Activated T-cell treated with anti-CD3 and anti-CD28 coated beads for 48 hours (primary cell): Measurements from ENCODE around the gene CCT5.
"Not testable (repeated sequence)": the region's sequence is repeated elsewhere in the genome, so short reads cannot be mapped to it uniquely, and the experiment has no call there.

Source experiments
- DNase-seq: peaks from one replicate; pipeline ENCODE4 v3.0.0-alpha.2; 2020; ENCODE audit warnings: low read depth

The CCT5 gene

DNA sequence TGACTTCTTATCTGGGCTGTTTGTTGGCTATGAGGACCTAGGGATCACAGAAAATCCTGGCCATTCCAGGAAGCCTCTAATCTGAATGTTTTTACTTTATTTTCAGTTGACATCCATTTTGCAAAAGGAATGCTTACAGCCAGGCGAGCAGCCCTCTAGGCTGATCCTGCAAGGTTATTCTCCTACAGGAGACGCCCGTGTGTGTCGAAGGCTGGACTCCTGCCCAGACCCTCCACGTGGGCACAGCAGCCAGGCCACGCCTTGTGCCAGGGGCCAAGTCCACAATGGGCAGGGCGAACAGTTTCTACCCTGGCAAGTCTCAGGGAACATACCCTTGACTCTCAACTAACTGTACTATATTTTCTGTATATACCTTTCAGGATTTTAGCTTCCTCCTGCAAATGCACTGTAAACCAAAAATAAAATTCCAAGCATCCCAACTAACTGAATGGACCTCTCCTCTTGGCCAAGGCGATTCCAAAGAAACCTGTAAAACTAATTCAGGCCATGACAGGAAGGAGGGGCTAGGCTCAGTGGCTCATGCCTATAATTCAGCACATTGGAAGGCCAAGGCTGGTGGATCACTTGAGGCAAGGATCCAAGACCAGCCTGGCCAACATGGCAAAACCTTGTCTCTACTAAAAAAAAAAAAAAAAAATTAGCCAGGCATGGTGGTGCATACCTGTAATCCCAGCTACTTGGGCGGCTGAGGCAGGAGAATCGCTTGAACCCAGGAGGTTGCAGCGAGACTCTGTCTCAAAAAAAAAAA, 51.9 kb downstream of the CCT5 start:
- no peak for DNase-seq

DNA sequence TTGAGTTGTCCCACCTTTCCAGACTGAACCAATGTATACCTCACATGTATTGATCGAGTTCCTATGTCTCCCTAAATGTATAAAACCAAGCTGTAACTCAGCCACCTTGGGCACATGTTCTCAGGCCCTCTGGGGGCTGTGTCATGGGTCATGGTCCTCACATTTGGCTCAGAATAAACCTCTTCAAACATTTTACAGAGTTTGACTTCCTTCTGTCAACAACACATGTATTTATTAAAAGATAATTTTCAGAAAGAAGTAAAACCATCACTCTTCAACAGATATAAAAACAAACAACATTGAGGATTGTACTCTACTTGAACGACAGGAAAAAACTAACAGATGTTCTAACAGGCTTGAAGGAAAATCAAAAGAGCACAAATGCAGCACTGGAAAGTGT, 53.1 kb downstream of the CCT5 start:
- no peak for DNase-seq

DNA sequence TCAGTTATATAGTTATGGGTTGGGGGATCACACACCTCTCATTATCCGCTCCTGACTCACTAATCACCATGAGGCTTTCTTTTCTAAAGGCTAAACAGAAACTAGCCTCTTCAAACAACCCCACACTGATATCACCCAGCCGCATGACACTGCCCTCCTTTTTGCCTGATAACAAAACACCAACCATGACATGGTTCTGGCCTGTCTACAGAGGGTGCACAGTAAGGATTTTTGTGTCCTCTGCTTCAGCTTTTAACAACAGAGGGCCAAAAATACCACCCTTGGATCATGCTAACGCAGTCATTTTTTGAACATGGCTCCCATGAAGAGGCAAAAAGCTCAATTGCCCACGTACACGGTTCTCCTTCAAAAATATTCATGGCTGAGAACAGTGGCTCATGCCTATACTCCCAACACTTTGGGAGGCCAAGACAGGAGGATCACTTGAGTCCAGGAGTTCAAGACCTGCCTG, 53.7 kb downstream of the CCT5 start:
- DNase-seq = no peak

DNA sequence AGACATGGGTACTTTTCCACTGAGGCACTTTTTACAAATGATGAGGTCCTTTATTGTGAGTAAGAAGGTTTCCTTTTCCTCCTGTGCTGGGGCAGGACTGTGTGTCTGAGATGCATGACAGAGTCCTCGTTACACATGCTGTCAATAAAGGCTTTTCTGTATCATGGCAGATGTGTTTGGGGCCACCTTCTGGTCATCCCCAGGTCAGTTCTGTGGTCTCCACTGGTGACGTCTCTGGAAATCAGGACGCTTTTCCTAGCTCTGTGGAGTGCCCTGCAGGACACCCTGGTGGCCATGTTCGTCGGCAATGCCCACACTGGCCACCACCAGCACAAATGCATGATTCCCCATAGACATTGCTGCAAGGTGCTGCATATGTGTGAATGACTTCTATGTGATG, 54.9 kb downstream of the CCT5 start:
- DNase-seq = no peak

DNA sequence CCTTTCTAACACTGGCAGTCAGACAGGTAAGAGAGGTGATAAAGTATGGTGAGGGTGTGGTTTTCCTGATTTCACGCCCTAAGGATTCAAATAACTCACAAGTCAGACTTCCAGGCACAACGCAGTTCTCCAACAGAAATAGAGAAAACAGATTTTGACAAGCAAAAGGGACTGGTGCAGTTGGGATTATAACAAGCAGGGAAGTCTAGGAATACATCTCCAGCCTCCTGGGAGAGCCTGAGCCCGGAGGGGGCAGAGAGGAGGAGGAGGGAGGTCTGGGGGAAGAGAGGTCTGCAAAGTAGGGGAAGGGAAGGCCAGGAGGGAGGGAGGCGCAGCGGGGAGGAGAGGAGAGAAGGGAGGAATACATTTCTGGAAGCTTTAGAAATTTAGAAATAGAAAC, 56.0 kb downstream of the CCT5 start:
- no peak for DNase-seq

DNA sequence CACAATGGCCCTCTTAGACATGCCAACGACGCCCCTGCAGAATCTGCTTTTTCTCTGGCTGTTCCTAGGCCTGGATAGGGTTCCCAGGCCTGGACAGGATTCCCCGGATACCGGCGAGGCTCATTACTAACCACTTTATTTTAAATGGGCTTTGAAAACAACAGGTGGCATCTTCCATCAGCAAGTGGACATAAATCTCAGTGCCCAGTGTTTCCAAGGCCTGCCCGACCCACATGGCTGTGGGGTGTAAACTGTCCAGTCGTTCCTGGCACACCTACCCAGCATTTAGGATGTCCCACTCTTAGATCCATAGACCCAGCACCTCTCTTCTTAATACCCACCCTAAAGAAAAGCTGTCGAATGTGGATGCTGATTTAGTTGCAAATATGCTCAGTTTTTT, 56.7 kb downstream of the CCT5 start:
- DNase-seq = no peak

DNA sequence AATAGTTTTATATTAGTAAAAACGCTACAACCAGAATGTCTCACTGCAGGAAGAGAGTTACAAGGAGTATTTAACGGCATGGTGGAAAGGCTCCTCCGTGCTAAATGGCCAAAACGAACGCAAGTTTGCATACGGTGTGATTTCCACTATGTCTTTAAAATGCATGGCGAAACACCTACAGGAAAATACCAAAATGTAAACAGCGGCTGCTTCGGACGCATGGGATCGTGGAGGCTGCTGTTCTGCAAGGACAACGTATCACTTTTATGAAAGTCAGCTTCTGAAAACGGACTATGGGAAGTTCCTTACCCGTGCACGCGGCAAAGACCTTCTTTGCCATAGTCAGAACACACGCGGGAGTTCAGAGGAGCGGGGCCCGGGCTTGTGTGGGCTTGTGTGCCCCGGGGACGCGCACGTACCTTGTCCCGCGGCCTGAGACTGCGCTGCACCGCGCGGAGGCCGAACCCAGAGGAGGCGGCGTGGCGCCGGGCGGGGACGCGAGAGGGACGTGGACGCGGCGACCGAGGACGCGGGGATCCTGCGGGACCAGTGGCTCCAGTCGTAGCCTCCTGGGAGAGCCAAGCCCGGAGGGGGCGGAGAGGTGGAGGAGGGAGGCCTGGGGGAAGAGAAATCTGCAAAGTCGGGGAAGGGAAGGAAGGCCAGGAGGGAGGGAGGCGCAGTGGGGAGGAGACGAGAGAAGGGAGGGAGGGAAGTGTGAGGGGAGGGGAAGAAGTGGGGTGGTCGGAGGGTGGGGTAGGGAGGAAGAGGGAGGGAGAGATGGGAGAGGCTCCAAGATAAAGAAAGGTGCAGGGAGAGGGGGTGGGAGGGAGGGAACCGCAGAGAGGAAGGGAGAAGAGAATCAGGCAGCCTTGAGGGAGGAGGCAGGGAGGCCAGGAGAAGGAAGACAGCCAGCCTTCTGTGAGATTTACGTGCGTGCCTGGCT, 57.4 kb downstream of the CCT5 start, which contains the start of gene CMBL:
TSS of gene CMBL (minus strand) at position 697 of the 943 bp plus-strand sequence. CDS start 17,140 bp downstream, outside the sequence.
- DNase-seq = peak; percentile 16

DNA sequence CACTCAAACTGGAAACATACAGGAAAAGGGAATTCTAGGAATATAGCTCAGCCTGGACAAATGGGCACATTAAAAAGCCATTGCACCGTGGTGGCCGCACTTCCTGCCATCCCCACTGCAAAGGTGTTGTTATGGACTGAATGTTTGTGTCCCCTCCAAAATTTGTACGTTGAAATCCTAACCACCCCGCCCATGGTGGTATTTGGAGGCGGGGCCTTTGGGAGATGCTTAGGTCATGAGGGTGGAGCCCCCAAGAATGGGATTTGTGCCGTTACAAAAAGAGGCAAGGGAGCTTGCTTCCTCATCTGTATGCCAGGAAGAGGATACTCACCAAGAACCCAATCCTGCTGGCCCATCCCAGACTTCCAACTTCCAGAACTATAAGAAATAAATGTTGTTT, 58.8 kb downstream of the CCT5 start:
- no peak for DNase-seq

DNA sequence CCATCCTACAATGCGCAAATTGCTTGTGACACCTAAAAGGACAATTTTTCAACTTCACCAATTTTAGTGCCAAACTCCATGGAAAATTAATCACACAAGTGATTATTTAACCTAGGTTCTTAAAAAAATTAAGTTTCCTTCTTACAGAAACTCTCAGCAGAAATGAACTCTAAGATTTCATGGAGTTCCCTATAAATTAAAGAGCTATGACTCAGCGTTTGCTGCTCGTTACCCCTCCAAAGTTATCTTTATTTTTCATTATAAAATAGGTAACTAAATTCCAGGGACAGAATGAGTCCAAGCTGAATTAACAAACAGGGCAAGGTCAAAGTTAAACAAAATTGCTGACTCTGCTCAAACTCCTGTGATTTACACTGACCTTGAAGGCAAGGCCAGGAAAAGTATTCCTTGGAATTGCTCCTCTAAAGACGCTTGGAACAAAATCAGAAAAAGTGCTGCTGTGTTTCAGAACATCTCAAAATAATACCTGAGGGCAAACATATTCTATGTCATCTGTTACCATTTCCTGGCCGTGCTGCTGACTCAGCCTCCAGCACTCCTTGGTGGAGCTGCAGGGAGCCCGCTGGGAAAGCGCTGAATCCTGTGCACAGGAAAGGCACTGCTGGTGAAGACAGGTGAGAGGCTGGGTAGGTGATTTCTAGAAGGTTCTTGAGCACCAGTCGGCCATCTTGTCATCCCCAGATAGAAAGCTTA, 60.1 kb downstream of the CCT5 start:
- no peak for DNase-seq

DNA sequence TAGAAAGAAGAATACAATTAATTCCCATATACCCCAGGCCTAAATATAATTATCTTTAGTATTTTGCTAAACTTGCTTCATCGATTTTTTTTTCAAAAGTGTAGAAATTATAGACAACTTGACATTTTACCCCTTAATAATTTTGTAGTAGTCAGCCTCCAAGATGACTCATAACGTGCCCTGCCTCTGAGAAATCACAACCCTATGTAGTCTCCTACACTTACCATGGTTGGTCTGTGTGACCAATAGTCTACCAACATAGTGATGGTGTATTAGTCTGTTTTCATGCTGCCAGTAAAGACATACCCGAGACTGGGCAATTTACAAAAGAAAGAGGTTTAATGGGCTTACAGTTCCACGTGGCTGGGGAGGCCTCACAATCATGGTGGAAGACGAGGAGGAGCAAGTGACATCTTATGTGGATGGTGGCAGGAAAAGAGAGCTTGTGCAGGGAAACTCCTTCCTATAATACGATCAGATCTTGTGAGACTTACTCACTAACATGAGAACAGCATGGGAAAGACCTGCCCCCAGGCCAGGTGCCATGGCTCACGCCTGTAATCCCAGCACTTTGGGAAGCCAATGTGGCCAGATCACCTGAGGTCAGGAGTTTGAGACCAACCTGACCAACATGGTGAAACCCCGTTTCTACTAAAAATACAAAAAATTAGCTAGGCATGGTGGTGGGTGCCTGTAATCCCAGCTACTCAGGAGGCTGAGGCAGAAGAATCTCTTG, 60.9 kb downstream of the CCT5 start:
- not testable (repeated sequence) for DNase-seq

DNA sequence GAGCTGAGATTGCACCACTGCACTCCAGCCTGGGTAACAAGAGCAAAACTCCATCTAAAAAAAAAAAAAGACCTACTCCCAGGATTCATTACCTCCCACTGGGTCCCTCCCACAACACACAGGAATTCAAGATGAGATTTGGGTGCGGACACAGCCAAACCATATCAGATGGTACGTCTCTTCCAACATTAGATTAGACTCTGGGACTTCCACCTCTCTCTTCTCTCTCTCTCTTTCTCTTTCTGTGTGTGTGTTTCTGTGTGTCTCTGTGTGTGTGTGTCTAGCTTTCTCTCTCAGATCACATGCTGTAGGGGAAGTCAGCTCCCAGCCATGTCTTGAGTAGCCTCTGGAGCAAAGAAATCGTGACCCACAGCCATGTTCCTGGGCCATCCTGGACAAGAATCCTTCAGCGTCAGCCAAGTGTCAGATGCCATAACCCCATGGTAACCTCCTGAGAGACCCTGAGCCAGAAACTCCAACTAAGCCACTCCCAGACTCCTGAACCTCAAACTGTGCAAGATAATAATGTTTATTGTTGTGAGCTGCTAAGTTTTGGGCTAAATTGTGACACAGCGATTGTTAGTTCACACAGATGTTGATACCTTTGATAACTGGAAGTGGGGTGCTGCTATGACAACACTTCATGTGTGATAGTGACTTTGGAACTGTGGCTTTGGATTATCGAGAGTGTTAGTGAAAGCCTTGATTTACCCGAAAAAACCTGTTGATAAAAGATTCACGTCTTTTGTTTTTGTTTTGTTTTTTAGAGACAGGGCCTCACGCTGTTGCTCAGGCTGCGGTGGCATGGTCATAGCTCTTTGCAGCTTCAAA, 61.7 kb downstream of the CCT5 start:
- DNase-seq = no peak

DNA sequence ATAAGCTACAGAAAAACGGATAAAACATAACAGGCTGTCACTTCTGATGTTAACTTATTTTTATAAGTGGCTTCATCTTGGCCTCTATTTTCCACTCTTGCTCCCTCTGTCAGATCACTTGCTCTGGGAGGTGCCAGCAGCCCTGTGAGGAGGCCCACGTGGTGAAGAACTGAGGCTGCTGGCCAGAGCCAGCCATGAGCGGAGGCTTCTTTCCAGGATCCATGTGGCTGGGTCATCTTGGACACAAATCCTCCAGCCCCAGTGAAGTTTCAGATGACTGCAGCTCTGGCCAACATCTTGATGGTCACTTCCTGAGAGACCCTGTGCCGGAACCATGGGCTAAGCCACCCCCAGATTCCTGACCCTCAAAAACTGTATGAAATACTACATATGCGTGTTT, 65.1 kb downstream of the CCT5 start:
- no peak for DNase-seq
